Hepatocyte (in vitro differentiated cells): ENCODE data around the gene UBA6. TPM values are rescaled to one million over a fixed set of nuclear protein-coding genes. Genes with fewer than 3 reads are reported as not detected.

Source experiments
- DNase-seq: peaks from one replicate; pipeline ENCODE4 v3.0.0-alpha.2; 2016; ENCODE audit warnings: low spot score
- H2AFZ ChIP-seq: fragments of 200-600 bp; sonication (generic); 2 replicates; pipeline ENCODE4 v1.6.0; 2016; ENCODE audit warnings: antibody characterized with exemption, mild to moderate bottlenecking
- H3K27ac ChIP-seq: fragments of 200-600 bp; sonication (generic); 2 replicates; pipeline ENCODE4 v1.5.1; 2016; ENCODE audit warnings: mild to moderate bottlenecking
- H3K27me3 ChIP-seq: fragments of 200-600 bp; sonication (generic); 2 replicates; pipeline ENCODE4 v1.6.1; 2016
- H3K36me3 ChIP-seq: fragments of 200-600 bp; sonication (generic); replicated peaks from 2 replicates; pipeline ENCODE4 v1.5.1; 2016; ENCODE audit warnings: low read depth; ENCODE audit not compliant: insufficient read depth
- H3K4me1 ChIP-seq: fragments of 200-600 bp; sonication (generic); 2 replicates; pipeline ENCODE4 v1.5.1; 2016; ENCODE audit warnings: mild to moderate bottlenecking, moderate library complexity; ENCODE audit not compliant: insufficient read depth
- H3K4me2 ChIP-seq: fragments of 200-600 bp; sonication (generic); 2 replicates; pipeline ENCODE4 v1.6.0; 2016
- H3K4me3 ChIP-seq: fragments of 200-600 bp; sonication (generic); 2 replicates; pipeline ENCODE4 v1.5.1; 2016; ENCODE audit warnings: mild to moderate bottlenecking
- H3K79me2 ChIP-seq: fragments of 200-600 bp; sonication (generic); 2 replicates; pipeline ENCODE4 v1.6.0; 2017; ENCODE audit warnings: mild to moderate bottlenecking
- H3K9me2 ChIP-seq: fragments of 200-600 bp; sonication (generic); replicated peaks from 2 replicates; pipeline ENCODE4 v1.6.0; 2017; ENCODE audit warnings: mild to moderate bottlenecking; ENCODE audit not compliant: insufficient read depth
- H3K9me3 ChIP-seq: fragments of 200-600 bp; sonication (generic); 2 replicates; pipeline ENCODE4 v1.5.1; 2016; ENCODE audit warnings: low read depth, mild to moderate bottlenecking
- H4K20me1 ChIP-seq: fragments of 200-600 bp; sonication (generic); 2 replicates; pipeline ENCODE4 v1.6.0; 2016; ENCODE audit warnings: mild to moderate bottlenecking; ENCODE audit not compliant: insufficient read depth, poor library complexity, severe bottlenecking
- CTCF ChIP-seq: fragments of 200-600 bp; sonication (generic); IDR thresholded peaks from 2 replicates; pipeline ENCODE4 v1.5.1; 2016; ENCODE audit warnings: antibody characterized with exemption, mild to moderate bottlenecking; ENCODE audit not compliant: poor library complexity
- EZH2 ChIP-seq: fragments of 200-600 bp; sonication (generic); IDR thresholded peaks from 2 replicates; pipeline ENCODE4 v1.6.1; 2016; ENCODE audit warnings: antibody characterized with exemption, mild to moderate bottlenecking, borderline replicate concordance
- EZH2phosphoT487 ChIP-seq: fragments of 200-600 bp; sonication (generic); IDR thresholded peaks from one replicate; pipeline ENCODE4 v1.6.1; 2018; ENCODE audit warnings: antibody characterized with exemption, mild to moderate bottlenecking, low read depth, moderate library complexity; ENCODE audit not compliant: unreplicated experiment, severe bottlenecking
- WGBS: methylation state at CpG from one replicate; pipeline ENCODE4 v1.1.6; 2016; ENCODE audit warnings: low lambda C conversion rate; ENCODE audit errors: missing lambda C conversion rate; 5-methylcytosine and 5-hydroxymethylcytosine counted together
- polyA plus RNA-seq: library from polyadenylated mRNA; unstranded; fragments of >200 nt; fragmentation: Nextera tagmentation; extraction: Ambion mirVana; gene quantifications from 2 replicates; pipeline ENCODE4 v1.2.1, GENCODE V29; 2016
- total RNA-seq: library from RNA; depleted of rRNA; stranded (reverse); fragments of >200 nt; gene quantifications from 2 replicates; pipeline ENCODE4 v1.2.3, GENCODE V29; 2014

UBA6 gene
- total and polyA plus RNA-seq, 2 experiments from 2014 or later, result 15.8 to 123 TPM

DNA sequence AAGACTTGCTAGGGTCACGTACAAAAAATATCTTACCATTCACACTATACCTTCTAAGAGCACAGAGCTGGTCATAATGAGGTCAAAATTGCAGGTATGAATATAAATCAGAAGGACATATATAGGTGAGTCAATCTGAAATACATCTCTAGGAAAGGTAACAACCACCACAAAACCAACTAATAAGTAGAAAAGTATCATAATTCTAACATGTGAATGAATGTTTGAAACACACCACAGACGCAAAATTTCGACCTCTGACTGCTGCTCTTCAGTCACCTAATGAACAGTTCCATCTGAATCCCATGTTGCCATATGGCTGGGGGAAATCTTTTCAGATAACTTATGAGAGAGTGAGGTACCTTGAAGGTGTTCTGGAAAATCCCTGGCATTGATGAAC is 120.4 kb downstream of the UBA6 start:
- Histone ChIP-seq H3K36me3 (no peaks in the 10 kb centered on the region), H3K4me2 (no peak overlapping the region), H3K4me1 (no peaks in the 10 kb centered on the region), H3K9me2 (no peaks in the 10 kb centered on the region), H3K9me3 (no peaks in the 10 kb centered on the region), H3K27ac (no peak overlapping the region), H4K20me1 (no peaks in the 10 kb centered on the region), H2AFZ (no peak overlapping the region), H3K4me3 (no peak overlapping the region), H3K27me3 (no peaks in the 10 kb centered on the region), H3K79me2 (no peaks in the 10 kb centered on the region)
- no peak for TF ChIP-seq EZH2phosphoT487
- TF ChIP-seq EZH2, result no peak
- TF ChIP-seq CTCF, result no peak
- 78% methylated on average over 3 of the region's 3 CpGs for WGBS
- DNase-seq, result no peak

DNA sequence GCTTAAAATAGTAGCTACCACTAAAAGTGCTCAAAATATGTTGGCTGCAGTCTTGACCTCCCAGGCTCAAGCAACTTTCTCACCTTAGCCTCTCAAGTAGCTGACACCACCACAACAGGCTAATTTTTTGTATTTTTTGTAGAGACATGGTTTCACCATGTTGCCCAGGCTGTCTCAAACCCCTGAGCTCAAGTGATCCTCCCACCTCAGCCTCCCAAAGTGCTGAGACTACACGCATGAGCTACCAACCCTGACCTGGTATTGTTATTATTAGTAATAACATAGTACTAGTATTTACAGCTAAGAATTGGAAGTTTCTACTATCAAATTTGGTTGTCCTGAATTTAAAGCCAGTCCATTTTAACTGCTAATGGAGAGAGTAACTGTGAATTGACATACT is 124.4 kb downstream of the UBA6 start:
- H3K27ac ChIP-seq, result no peak overlapping the region
- H3K79me2 ChIP-seq, result no peaks in the 10 kb centered on the region
- no peaks in the 10 kb centered on the region for H3K9me3 ChIP-seq
- no peaks in the 10 kb centered on the region for H4K20me1 ChIP-seq
- no peaks in the 10 kb centered on the region for H3K9me2 ChIP-seq
- no peaks in the 10 kb centered on the region for H3K36me3 ChIP-seq
- no peaks in the 10 kb centered on the region for H3K27me3 ChIP-seq
- DNase-seq, result no peak
- no peak overlapping the region for H2AFZ ChIP-seq
- 100% methylated on average over 1 of the region's 1 CpG for WGBS
- no peak for TF ChIP-seq EZH2
- no peak for TF ChIP-seq EZH2phosphoT487
- no peak for TF ChIP-seq CTCF
- no peak overlapping the region for H3K4me3 ChIP-seq
- no peaks in the 10 kb centered on the region for H3K4me1 ChIP-seq
- no peak overlapping the region for H3K4me2 ChIP-seq

GRCh38 chr4:67576059-67576466 is 124.9 kb downstream of the UBA6 start:
- Histone ChIP-seq H3K4me3 (no peak overlapping the region), H3K27ac (no peak overlapping the region), H3K9me3 (no peaks in the 10 kb centered on the region), H3K9me2 (no peaks in the 10 kb centered on the region), H3K4me1 (no peaks in the 10 kb centered on the region), H2AFZ (no peak overlapping the region), H4K20me1 (no peaks in the 10 kb centered on the region), H3K36me3 (no peaks in the 10 kb centered on the region), H3K27me3 (no peaks in the 10 kb centered on the region), H3K79me2 (no peaks in the 10 kb centered on the region), H3K4me2 (no peak overlapping the region)
- DNase-seq, result no peak
- TF ChIP-seq EZH2phosphoT487 (no peak), EZH2 (no peak), CTCF (no peak)
- WGBS, result 93% methylated on average over 4 of the region's 4 CpGs
